ENCODE measurements around the gene MRGPRF. TPM values are rescaled to one million over a fixed set of nuclear protein-coding genes. Genes with fewer than 3 reads are reported as not detected.

Gene MRGPRF
- total RNA-seq, 1 donor from 2014 or later, result 2.3 TPM

- no peak for DNase-seq
Observed at GRCh38 chr11:69050592-69051380, 37.7 kb upstream of the MRGPRF start.

- no peak for DNase-seq
Observed at GRCh38 chr11:69049490-69049867, 36.4 kb upstream of the MRGPRF start.

- DNase-seq, result peak; percentile 90
Observed at GRCh38 chr11:69048694-69049489, 35.8 kb upstream of the MRGPRF start, which contains the start of gene TPCN2. TPCN2 (plus strand) TSS chr11:69048932; CDS start chr11:69048998, 66 bp downstream.

GRCh38 chr11:69048031-69048693, 35.1 kb upstream of the MRGPRF start:
- DNase-seq, result no peak

- peak; percentile 51 for DNase-seq
Observed at GRCh38 chr11:69044111-69045013, 31.3 kb upstream of the MRGPRF start.

- DNase-seq, result no peak
Observed at GRCh38 chr11:69041516-69041915, 28.5 kb upstream of the MRGPRF start.

- DNase-seq, result no peak
Observed at GRCh38 chr11:69040581-69041260, 27.7 kb upstream of the MRGPRF start.

- DNase-seq, result no peak
Observed at GRCh38 chr11:69040051-69040450, 27.0 kb upstream of the MRGPRF start.

- DNase-seq, result no peak
Observed at GRCh38 chr11:69039501-69039900, 26.5 kb upstream of the MRGPRF start.

GRCh38 chr11:69037544-69037943, 24.5 kb upstream of the MRGPRF start:
- DNase-seq, result no peak

GRCh38 chr11:69037074-69037473, 24.0 kb upstream of the MRGPRF start:
- DNase-seq, result no peak

GRCh38 chr11:69035946-69036340, 22.9 kb upstream of the MRGPRF start:
- no peak for DNase-seq

GRCh38 chr11:69035150-69035945, 22.3 kb upstream of the MRGPRF start:
- no peak for DNase-seq

- no peak for DNase-seq
Observed at GRCh38 chr11:69034123-69034867, 21.2 kb upstream of the MRGPRF start.

- no peak for DNase-seq
Observed at GRCh38 chr11:69033431-69033830, 20.4 kb upstream of the MRGPRF start.

GRCh38 chr11:69032833-69033232, 19.8 kb upstream of the MRGPRF start:
- DNase-seq, result no peak

GRCh38 chr11:69030301-69030700, 17.3 kb upstream of the MRGPRF start:
- no peak for DNase-seq

GRCh38 chr11:69027704-69028372, 14.8 kb upstream of the MRGPRF start:
- DNase-seq, result no peak

GRCh38 chr11:69024509-69024908, 11.5 kb upstream of the MRGPRF start:
- DNase-seq, result no peak

Data from occipital lobe (tissue), 2 donors.